OCI-LY3 (cell line): ENCODE measurements around the gene ZNF280C.

Experiments
- H2AFZ ChIP-seq: fragments of 200-600, 300-600 bp; shearing (Covaris generic); 2 replicates; pipeline ENCODE4 v1.6.0; 2014; ENCODE audit warnings: antibody characterized with exemption, low read depth, low read length
- H3K27ac ChIP-seq: fragments of 200-600, 300-600 bp; sonication (generic); 2 replicates; pipeline ENCODE4 v1.5.1; 2014; ENCODE audit warnings: mild to moderate bottlenecking, low read length, moderate library complexity, mixed read lengths
- H3K27me3 ChIP-seq: fragments of 200-600, 300-600 bp; sonication (generic); 2 replicates; pipeline ENCODE4 v1.6.1; 2014; ENCODE audit warnings: low read depth, low read length, mixed read lengths
- H3K36me3 ChIP-seq: fragments of 200-600, 300-600 bp; sonication (generic); replicated peaks from 2 replicates; pipeline ENCODE3; 2014; ENCODE audit warnings: low read depth, low read length, mixed read lengths
- H3K4me1 ChIP-seq: fragments of 300-600, 200-600 bp; sonication (generic); 2 replicates; pipeline ENCODE4 v1.6.1; 2014; ENCODE audit warnings: low read length, mixed read lengths
- H3K4me2 ChIP-seq: fragments of 200-600, 300-600 bp; sonication (generic); 2 replicates; pipeline ENCODE4 v1.6.1; 2014; ENCODE audit warnings: low read length, mixed read lengths
- H3K4me3 ChIP-seq: fragments of 300-600, 200-600 bp; sonication (generic); 2 replicates; pipeline ENCODE4 v1.5.1; 2014; ENCODE audit warnings: antibody characterized with exemption, mild to moderate bottlenecking, low read length, moderate library complexity
- H3K79me2 ChIP-seq: fragments of 300-600, 200-600 bp; shearing (Covaris generic); 2 replicates; pipeline ENCODE4 v1.6.1; 2014; ENCODE audit warnings: mild to moderate bottlenecking, low read length, mixed read lengths
- H3K9ac ChIP-seq: fragments of 300-600, 200-600 bp; shearing (Covaris generic); 2 replicates; pipeline ENCODE4 v1.6.0; 2014; ENCODE audit warnings: mild to moderate bottlenecking, low read length, moderate library complexity
- H3K9me3 ChIP-seq: fragments of 200-600, 300-600 bp; shearing (Covaris generic); 2 replicates; pipeline ENCODE4 v1.6.1; 2014; ENCODE audit warnings: low read length, mixed read lengths; ENCODE audit not compliant: insufficient read depth
- H4K20me1 ChIP-seq: fragments of 200-600, 300-600 bp; sonication (generic); 2 replicates; pipeline ENCODE4 v1.6.1; 2016; ENCODE audit warnings: low read length, mixed read lengths; ENCODE audit not compliant: insufficient read depth
- CTCF ChIP-seq: fragments of 200-600, 300-600 bp; sonication (generic); IDR thresholded peaks from 2 replicates; pipeline ENCODE4 v1.5.1; 2014; ENCODE audit warnings: antibody characterized with exemption, low read length, low read depth
- EZH2phosphoT487 ChIP-seq: fragments of 200-600 bp; shearing (Covaris generic); IDR thresholded peaks from 2 replicates; pipeline ENCODE4 v1.6.1; 2018; ENCODE audit warnings: antibody characterized with exemption, mixed run types, low read depth

ZNF280C gene

GRCh38 chrX:130174937-130175336 is 93.8 kb downstream of the ZNF280C start:
- Histone ChIP-seq H3K27ac (peak overlapping the region; percentile 99), H3K9ac (peak overlapping the region; percentile 99), H3K4me3 (peak overlapping the region; percentile 95), H2AFZ (no peak overlapping the region), H3K4me1 (peaks cover 61% of the 10 kb centered on the region), H3K9me3 (no peaks in the 10 kb centered on the region), H3K27me3 (no peaks in the 10 kb centered on the region), H4K20me1 (peaks cover 26% of the 10 kb centered on the region), H3K79me2 (peaks cover 87% of the 10 kb centered on the region), H3K4me2 (peak overlapping the region; percentile 99), H3K36me3 (peaks cover 43% of the 10 kb centered on the region)
- TF ChIP-seq EZH2phosphoT487 (no peak), CTCF (no peak)

- Histone ChIP-seq H3K9ac (peak overlapping the region; percentile 99), H3K27me3 (no peaks in the 10 kb centered on the region), H3K4me2 (peak overlapping the region; percentile 99), H4K20me1 (peaks cover 18% of the 10 kb centered on the region), H3K4me3 (peak overlapping the region; percentile 95), H3K4me1 (peaks cover 57% of the 10 kb centered on the region), H3K36me3 (peaks cover 35% of the 10 kb centered on the region), H3K27ac (peak overlapping the region; percentile 99), H3K79me2 (peaks cover 79% of the 10 kb centered on the region), H2AFZ (no peak overlapping the region), H3K9me3 (no peaks in the 10 kb centered on the region)
- TF ChIP-seq EZH2phosphoT487, result no peak
- TF ChIP-seq CTCF, result no peak
Observed at GRCh38 chrX:130174045-130174704, 94.5 kb downstream of the ZNF280C start.

GRCh38 chrX:130173190-130173895 is 95.4 kb downstream of the ZNF280C start:
- Histone ChIP-seq H3K9me3 (no peaks in the 10 kb centered on the region), H3K27ac (peak overlapping the region; percentile 99), H3K9ac (peak overlapping the region; percentile 99), H3K4me3 (peak overlapping the region; percentile 95), H3K36me3 (peaks cover 31% of the 10 kb centered on the region), H3K4me1 (peaks cover 52% of the 10 kb centered on the region), H2AFZ (no peak overlapping the region), H3K27me3 (no peaks in the 10 kb centered on the region), H3K79me2 (peaks cover 73% of the 10 kb centered on the region), H3K4me2 (peak overlapping the region; percentile 99), H4K20me1 (peaks cover 15% of the 10 kb centered on the region)
- no peak for TF ChIP-seq EZH2phosphoT487
- no peak for TF ChIP-seq CTCF

- Histone ChIP-seq H3K4me2 (peak overlapping the region; percentile 99), H3K36me3 (peaks cover 22% of the 10 kb centered on the region), H3K9ac (peak overlapping the region; percentile 99), H3K79me2 (peaks cover 63% of the 10 kb centered on the region), H3K4me1 (peaks cover 42% of the 10 kb centered on the region), H4K20me1 (peaks cover 6% of the 10 kb centered on the region), H3K9me3 (no peaks in the 10 kb centered on the region), H3K27me3 (no peaks in the 10 kb centered on the region), H2AFZ (no peak overlapping the region), H3K27ac (peak overlapping the region; percentile 99), H3K4me3 (peak overlapping the region; percentile 95)
- TF ChIP-seq EZH2phosphoT487 (no peak), CTCF (no peak)
Observed at GRCh38 chrX:130172127-130172845, 96.4 kb downstream of the ZNF280C start.
